HepG2 (cell line): ENCODE measurements around the gene MYO3B. TPM values are rescaled to one million over a fixed set of nuclear protein-coding genes. Genes with fewer than 3 reads are reported as not detected.

Experiments used
- ATAC-seq: fragments of 200-7000 bp; cut with Tn5 transposase; 3 replicates; pipeline ENCODE4 v1.9.1; 2020; ENCODE audit warnings: mild to moderate bottlenecking, moderate library complexity
- BruUV-seq: library from RNA; stranded (reverse); fragments of 400-500 nt; replicated peaks from 2 replicates; lab custom pipeline; 2021; lab: Mats Ljungman, UMichigan
- CTCF ChIA-PET: fragments of 300-600 bp; formaldehyde crosslinking; extraction: SDS; loops from one replicate; lab custom pipeline; 2021; ENCODE audit warnings: low total read pairs, inconsistent platforms, low intra/inter-chr PET ratio; lab: Yijun Ruan, JAX
- POLR2A ChIA-PET: fragments of 350-600 bp; sonication (Branson Sonifier 250); formaldehyde crosslinking; loops from one replicate; lab custom pipeline; 2020; ENCODE audit warnings: antibody characterized with exemption, inconsistent platforms; lab: Yijun Ruan, JAX
- DNase-seq: peaks from one replicate; pipeline ENCODE4 v3.0.0-alpha.2; 2015; ENCODE audit warnings: low spot score
- FAIRE-seq: peaks from 3 replicates; lab custom pipeline; 2011; peaks lifted over from hg19 to GRCh38; lab: Jason Lieb, UNC
- H2AFZ ChIP-seq: one replicate; pipeline ENCODE4 v1.6.1; 2011; ENCODE audit warnings: low read length, inconsistent platforms
- H3K27ac ChIP-seq: fragments of 300-600 bp; 3 replicates; pipeline ENCODE4 v1.8.0; 2011; ENCODE audit warnings: mixed run types, mild to moderate bottlenecking, mixed read lengths, low read length, inconsistent platforms; ENCODE audit not compliant: insufficient read depth; ENCODE audit errors: extremely low read length
- H3K27me3 ChIP-seq, 2 experiments: fragments of 200-600 bp in 1 of 2; 2 replicates in 1 of 2; 3 replicates in 1 of 2; pipeline versions ENCODE4 v1.6.0 to v1.8.0; 2011; ENCODE audit warnings: low read length in 2 of 2, mild to moderate bottlenecking in 2 of 2, moderate library complexity in 2 of 2, inconsistent platforms in 1 of 2; ENCODE audit not compliant: insufficient read depth in 2 of 2, control insufficient read depth in 1 of 2
- H3K36me3 ChIP-seq, 2 experiments: fragments of 200-600 bp in 1 of 2; replicated peaks in 1 of 2; 2 replicates in 1 of 2; 3 replicates in 1 of 2; pipeline versions ENCODE4 v1.5.1 to v1.8.0; 2011; ENCODE audit warnings: low read length in 2 of 2, inconsistent platforms in 1 of 2; ENCODE audit not compliant: insufficient read depth in 2 of 2, control insufficient read depth in 1 of 2
- H3K4me1 ChIP-seq: 2 replicates; pipeline ENCODE4 v1.5.1; 2012; ENCODE audit warnings: low read length, inconsistent platforms; ENCODE audit not compliant: insufficient read depth
- H3K4me2 ChIP-seq: 2 replicates; pipeline ENCODE4 v1.6.0; 2011; ENCODE audit warnings: low read depth, low read length, inconsistent platforms
- H3K4me3 ChIP-seq, 3 experiments: fragments of 200-600 bp in 1 of 3; sonication (generic), shearing (Covaris generic) in 1 of 3; replicated peaks in 1 of 3; 2 replicates each; pipeline ENCODE4 v1.5.1; 2011 to 2016; ENCODE audit warnings: low read length in 3 of 3, inconsistent platforms in 2 of 3, low read depth in 2 of 3, mild to moderate bottlenecking in 2 of 3, control low read depth in 1 of 3, mixed read lengths in 1 of 3; ENCODE audit not compliant: insufficient read depth in 1 of 3
- H3K79me2 ChIP-seq: one replicate; pipeline ENCODE4 v1.6.1; 2011; ENCODE audit warnings: low read length, inconsistent platforms; ENCODE audit not compliant: insufficient read depth
- H3K9ac ChIP-seq: 2 replicates; pipeline ENCODE4 v1.6.0; 2011; ENCODE audit warnings: mild to moderate bottlenecking, low read depth, low read length, inconsistent platforms; ENCODE audit not compliant: insufficient read depth
- H3K9me3 ChIP-seq: 2 replicates; pipeline ENCODE4 v1.5.1; 2012; ENCODE audit warnings: mild to moderate bottlenecking, low read length
- H4K20me1 ChIP-seq: 2 replicates; pipeline ENCODE4 v1.6.0; 2011; ENCODE audit warnings: inconsistent platforms, mild to moderate bottlenecking, low read length, moderate library complexity; ENCODE audit not compliant: insufficient read depth
- AGO1 ChIP-seq: fragments of 200-400 bp; formaldehyde crosslinking; IDR thresholded peaks from 2 replicates; pipeline ENCODE4 v1.6.1; 2017; ENCODE audit warnings: mild to moderate bottlenecking, low read depth, low read length, moderate library complexity; ENCODE audit not compliant: poor library complexity, severe bottlenecking
- ARNTL ChIP-seq: sonication (generic); formaldehyde crosslinking; IDR thresholded peaks from 2 replicates; pipeline ENCODE4 v1.4.0; 2020; ENCODE audit warnings: mild to moderate bottlenecking, missing genetic modification reagents
- ELF4 ChIP-seq: sonication (generic); formaldehyde crosslinking; IDR thresholded peaks from 2 replicates; pipeline ENCODE4 v1.5.0; 2020; ENCODE audit warnings: missing genetic modification reagents, mild to moderate bottlenecking, moderate library complexity, borderline replicate concordance
- FOXC1 ChIP-seq: sonication (generic); formaldehyde crosslinking; IDR thresholded peaks from 2 replicates; pipeline ENCODE4 v1.8.0; 2022; ENCODE audit warnings: mild to moderate bottlenecking, missing genetic modification reagents, borderline replicate concordance
- IKZF1 ChIP-seq: fragments of 450-650 bp; IDR thresholded peaks from 2 replicates; pipeline ENCODE4 v1.7.1; 2016
- KDM5B ChIP-seq: sonication (generic); formaldehyde crosslinking; IDR thresholded peaks from 2 replicates; pipeline ENCODE4 v1.4.0; 2020; ENCODE audit warnings: missing genetic modification reagents, mild to moderate bottlenecking, borderline replicate concordance
- KLF9 ChIP-seq: IDR thresholded peaks from 2 replicates; pipeline ENCODE4 v1.6.1; 2016; ENCODE audit warnings: low read depth
- MXD4 ChIP-seq: IDR thresholded peaks from 2 replicates; pipeline ENCODE4 v1.6.1; 2016; ENCODE audit warnings: mild to moderate bottlenecking, missing biosample characterization, missing genetic modification reagents
- NFIB ChIP-seq: sonication (generic); formaldehyde crosslinking; IDR thresholded peaks from 2 replicates; pipeline ENCODE4 v1.9.0; 2021; ENCODE audit warnings: missing genetic modification reagents, mild to moderate bottlenecking, borderline replicate concordance
- RFXAP ChIP-seq: sonication (generic); formaldehyde crosslinking; IDR thresholded peaks from 2 replicates; pipeline ENCODE4 v1.4.0; 2020; ENCODE audit warnings: missing genetic modification reagents, borderline replicate concordance
- THYN1 ChIP-seq: sonication (generic); formaldehyde crosslinking; IDR thresholded peaks from 2 replicates; pipeline ENCODE4 v1.8.1; 2023; ENCODE audit warnings: low read depth, mild to moderate bottlenecking, moderate library complexity, missing genetic modification reagents, borderline replicate concordance
- ZFP37 ChIP-seq: sonication (generic); formaldehyde crosslinking; IDR thresholded peaks from 2 replicates; pipeline ENCODE4 v1.4.0; 2020; ENCODE audit warnings: missing genetic modification reagents, borderline replicate concordance
- ZSCAN29 ChIP-seq: sonication (generic); formaldehyde crosslinking; conservative IDR thresholded peaks from 2 replicates; pipeline ENCODE4 v1.4.0; 2020; ENCODE audit warnings: mild to moderate bottlenecking, missing genetic modification reagents
- WGBS: methylation state at CpG from one replicate; pipeline ENCODE4 v1.1.6; 2017; ENCODE audit warnings: low lambda C conversion rate; 5-methylcytosine and 5-hydroxymethylcytosine counted together
- in situ Hi-C: cut with HindIII; loops from 2 replicates; pipeline ENCODE4 v1.10.0; 2017; ENCODE audit warnings: low pct_unique_long_range_greater_than_20kb; ENCODE audit not compliant: extremely low pct_ligation_motif_present
- intact Hi-C: fragments of 100-400 bp; cut with micrococcal nuclease; formaldehyde crosslinking; loops from one replicate; pipeline ENCODE4 v1.10.0; 2022; ENCODE audit not compliant: unreplicated experiment
- polyA plus RNA-seq, 8 experiments: library from polyadenylated mRNA; depleted of rRNA in 3 of 8; stranded (reverse) in 7 of 8; unstranded in 1 of 8; fragments of >200 nt; fragmentation: Illumina TruSeq in 4 of 8; extraction: Trizol in 4 of 8; gene quantifications; 2 replicates each; pipeline versions ENCODE4 v1.2.1 to v1.2.3, GENCODE V29; 2011 to 2016; ENCODE audit warnings: low read depth in 4 of 8, missing spikeins in 1 of 8, mixed read lengths in 1 of 8; ENCODE audit not compliant: insufficient read depth in 1 of 8
- total RNA-seq, 5 experiments: library from RNA; depleted of rRNA; stranded (reverse); fragments of >200 nt; fragmentation: Illumina TruSeq; extraction: Trizol; gene quantifications; 2 replicates each; pipeline ENCODE4 v1.2.3, GENCODE V29; 2016; ENCODE audit warnings: low read depth in 1 of 5
- TF ChIP-seq, protein P1 (sequence below): sonication (generic); formaldehyde crosslinking; IDR thresholded peaks from 2 replicates; pipeline ENCODE4 v1.4.0; 2020; ENCODE audit warnings: missing genetic modification reagents
- TF ChIP-seq, protein P2 (sequence below): sonication (generic); formaldehyde crosslinking; conservative IDR thresholded peaks from 2 replicates; pipeline ENCODE4 v1.4.0; 2020; ENCODE audit warnings: missing genetic modification reagents

The MYO3B gene
- total and polyA plus RNA-seq, 2 of the 13 experiments (the other 11 are each of a cell fraction or from before 2014, with no cell fraction given): 0.01 TPM; not detected in 1

DNA sequence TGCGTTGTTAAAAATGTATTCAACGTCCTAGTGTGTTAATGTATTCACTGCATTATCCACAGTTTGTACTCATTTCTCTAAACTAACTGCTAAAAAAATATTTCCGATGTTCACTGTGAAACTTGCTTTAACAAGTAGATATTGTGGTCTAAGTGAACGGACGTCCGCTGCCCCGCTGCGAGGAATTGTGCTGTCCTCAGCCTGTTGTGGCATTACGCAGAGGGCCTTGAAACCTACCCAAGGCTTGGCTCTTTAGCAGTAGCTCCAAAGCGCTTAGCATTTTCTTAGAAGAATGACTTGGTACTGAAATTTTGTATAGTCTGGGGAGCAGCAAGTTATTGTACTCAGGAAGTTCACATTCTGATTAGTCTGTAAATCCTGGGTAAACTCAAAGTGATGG, 400.7 kb downstream of the MYO3B start:
- Histone ChIP-seq H3K27me3 (peaks cover 3 to 18% of the 10 kb centered on the region in 2 experiments; a peak in 4 of 5 replicates), H3K9ac (no peak overlapping the region), H3K4me1 (peaks cover 6% of the 10 kb centered on the region)
- DNase-seq: no peak
- no peak for TF ChIP-seq RFXAP (CRISPR knock-in tag)
- no peak for TF ChIP-seq ZFP37 (CRISPR knock-in tag)
- TF ChIP-seq ZSCAN29: no peak
- TF ChIP-seq THYN1 (CRISPR knock-in tag): no peak
- no peak for TF ChIP-seq NFIB (CRISPR knock-in tag)
- no peak for TF ChIP-seq AGO1
- TF ChIP-seq ELF4 (CRISPR knock-in tag): no peak
- TF ChIP-seq KDM5B (CRISPR knock-in tag): no peak
- TF ChIP-seq KLF9: no peak
- no peak for TF ChIP-seq ARNTL (CRISPR knock-in tag)
- no peak for TF ChIP-seq IKZF1
- TF ChIP-seq, protein P1, sequence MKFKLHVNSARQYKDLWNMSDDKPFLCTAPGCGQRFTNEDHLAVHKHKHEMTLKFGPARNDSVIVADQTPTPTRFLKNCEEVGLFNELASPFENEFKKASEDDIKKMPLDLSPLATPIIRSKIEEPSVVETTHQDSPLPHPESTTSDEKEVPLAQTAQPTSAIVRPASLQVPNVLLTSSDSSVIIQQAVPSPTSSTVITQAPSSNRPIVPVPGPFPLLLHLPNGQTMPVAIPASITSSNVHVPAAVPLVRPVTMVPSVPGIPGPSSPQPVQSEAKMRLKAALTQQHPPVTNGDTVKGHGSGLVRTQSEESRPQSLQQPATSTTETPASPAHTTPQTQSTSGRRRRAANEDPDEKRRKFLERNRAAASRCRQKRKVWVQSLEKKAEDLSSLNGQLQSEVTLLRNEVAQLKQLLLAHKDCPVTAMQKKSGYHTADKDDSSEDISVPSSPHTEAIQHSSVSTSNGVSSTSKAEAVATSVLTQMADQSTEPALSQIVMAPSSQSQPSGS: no peak
- TF ChIP-seq, protein P2, sequence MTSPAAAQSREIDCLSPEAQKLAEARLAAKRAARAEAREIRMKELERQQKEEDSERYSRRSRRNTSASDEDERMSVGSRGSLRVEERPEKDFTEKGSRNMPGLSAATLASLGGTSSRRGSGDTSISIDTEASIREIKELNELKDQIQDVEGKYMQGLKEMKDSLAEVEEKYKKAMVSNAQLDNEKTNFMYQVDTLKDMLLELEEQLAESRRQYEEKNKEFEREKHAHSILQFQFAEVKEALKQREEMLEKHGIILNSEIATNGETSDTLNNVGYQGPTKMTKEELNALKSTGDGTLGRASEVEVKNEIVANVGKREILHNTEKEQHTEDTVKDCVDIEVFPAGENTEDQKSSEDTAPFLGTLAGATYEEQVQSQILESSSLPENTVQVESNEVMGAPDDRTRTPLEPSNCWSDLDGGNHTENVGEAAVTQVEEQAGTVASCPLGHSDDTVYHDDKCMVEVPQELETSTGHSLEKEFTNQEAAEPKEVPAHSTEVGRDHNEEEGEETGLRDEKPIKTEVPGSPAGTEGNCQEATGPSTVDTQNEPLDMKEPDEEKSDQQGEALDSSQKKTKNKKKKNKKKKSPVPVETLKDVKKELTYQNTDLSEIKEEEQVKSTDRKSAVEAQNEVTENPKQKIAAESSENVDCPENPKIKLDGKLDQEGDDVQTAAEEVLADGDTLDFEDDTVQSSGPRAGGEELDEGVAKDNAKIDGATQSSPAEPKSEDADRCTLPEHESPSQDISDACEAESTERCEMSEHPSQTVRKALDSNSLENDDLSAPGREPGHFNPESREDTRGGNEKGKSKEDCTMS: no peak
- TF ChIP-seq FOXC1 (CRISPR knock-in tag): no peak
- TF ChIP-seq MXD4 (CRISPR knock-in tag): no peak
- TF ChIP-seq, all 625 proteins: peak for 0
- no peak for ATAC-seq
- no peak overlapping the region for H3K4me3 ChIP-seq
- H3K4me2 ChIP-seq: no peak overlapping the region
- no peaks in the 10 kb centered on the region for H3K36me3 ChIP-seq
- H3K9me3 ChIP-seq: no peaks in the 10 kb centered on the region
- ChIA-PET POLR2A (no interaction called here), CTCF (no interaction called here)
- no peak overlapping the region for H2AFZ ChIP-seq
- WGBS: 70% methylated on average over 10 of the region's 10 CpGs
- no TSS peak for BruUV-seq
- no peaks in the 10 kb centered on the region for H4K20me1 ChIP-seq
- intact Hi-C loops: no loop called here
- no peak overlapping the region for H3K27ac ChIP-seq
- in situ Hi-C loops: no loop called here
- no peak for FAIRE-seq
- H3K79me2 ChIP-seq: no peaks in the 10 kb centered on the region
